T1000 (cell line): ENCODE data around the gene PTOV1.
A peak's percentile ranks its signal among the peaks of the same experiment; 100 is the strongest.

Experiments
- DNase-seq: peaks from one replicate; lab custom pipeline; 2025; ENCODE audit warnings: mixed read lengths; lab: John Stamatoyannopoulos, UW

The PTOV1 gene

GRCh38 chr19:49850487-49851342 is at the start of gene PTOV1:
Gene PTOV1, plus strand, starts transcription at chr19:49851159.
- peak; percentile 90 for DNase-seq

- no peak for DNase-seq
These were observed 49.5 kb upstream of the PTOV1 start for GRCh38 chr19:49801401-49801888.

GRCh38 chr19:49801966-49802661 is 48.8 kb upstream of the PTOV1 start:
- peak; percentile 51 for DNase-seq

- no peak for DNase-seq
These were observed 48.0 kb upstream of the PTOV1 start for GRCh38 chr19:49802836-49803528.

GRCh38 chr19:49803529-49803856 is 47.5 kb upstream of the PTOV1 start:
- no peak for DNase-seq

GRCh38 chr19:49805822-49806619 is 44.9 kb upstream of the PTOV1 start:
- no peak for DNase-seq

GRCh38 chr19:49806620-49806959 is 44.4 kb upstream of the PTOV1 start:
- no peak for DNase-seq

GRCh38 chr19:49807058-49807903 is 43.7 kb upstream of the PTOV1 start:
- no peak for DNase-seq

GRCh38 chr19:49807904-49808675 is 42.9 kb upstream of the PTOV1 start:
- no peak for DNase-seq

- DNase-seq = peak; percentile 56
These were observed 42.2 kb upstream of the PTOV1 start for GRCh38 chr19:49808711-49809159.

- DNase-seq = peak; percentile 36
These were observed 41.6 kb upstream of the PTOV1 start for GRCh38 chr19:49809160-49809940.

- no peak for DNase-seq
These were observed 41.0 kb upstream of the PTOV1 start for GRCh38 chr19:49809941-49810389.

- DNase-seq = no peak
These were observed 39.6 kb upstream of the PTOV1 start for GRCh38 chr19:49811328-49811727.

GRCh38 chr19:49812452-49812996 is 38.4 kb upstream of the PTOV1 start:
- DNase-seq = no peak

- peak; percentile 92 for DNase-seq
These were observed 37.7 kb upstream of the PTOV1 start, which contains the start of gene FUZ for GRCh38 chr19:49812997-49813861. Gene FUZ, minus strand, starts transcription at chr19:49813292. Its CDS starts 186 bp downstream, at chr19:49813106.

- no peak for DNase-seq
These were observed 36.9 kb upstream of the PTOV1 start for GRCh38 chr19:49814010-49814409.

- DNase-seq = no peak
These were observed 34.4 kb upstream of the PTOV1 start for GRCh38 chr19:49816590-49816989.
